GM19397 (cell line): ENCODE data around the gene SSC4D.
A peak's percentile ranks its signal among the peaks of the same experiment; 100 is the strongest.
"Not testable (repeated sequence)": the region's sequence is repeated elsewhere in the genome, so short reads cannot be mapped to it uniquely, and the experiment has no call there.

Experiments used
- ATAC-seq: cut with Tn5 transposase; IDR thresholded peaks from one replicate; pipeline ENCODE4 v1.9.1; 2021; ENCODE audit warnings: mild to moderate bottlenecking, moderate library complexity; ENCODE audit not compliant: unreplicated experiment

Gene SSC4D

GRCh38 chr7:76409537-76409936 is at the start of gene SSC4D:
Gene SSC4D, minus strand, starts transcription at chr7:76409697. Its CDS starts 5,258 bp downstream, at chr7:76404439.
- no peak for ATAC-seq

GRCh38 chr7:76458504-76458903 is 49.0 kb upstream of the SSC4D start:
- ATAC-seq: not testable (repeated sequence)

GRCh38 chr7:76457017-76457416 is 47.5 kb upstream of the SSC4D start:
- ATAC-seq: not testable (repeated sequence)

GRCh38 chr7:76445577-76446008 is 36.1 kb upstream of the SSC4D start:
- peak; percentile 80 for ATAC-seq

GRCh38 chr7:76443846-76444245 is 34.3 kb upstream of the SSC4D start:
- not testable (repeated sequence) for ATAC-seq

GRCh38 chr7:76442664-76443446 is 33.4 kb upstream of the SSC4D start:
- not testable (repeated sequence) for ATAC-seq

- not testable (repeated sequence) for ATAC-seq
Observed at GRCh38 chr7:76441792-76442191, 32.3 kb upstream of the SSC4D start.

GRCh38 chr7:76440404-76440803 is 30.9 kb upstream of the SSC4D start:
- not testable (repeated sequence) for ATAC-seq

- not testable (repeated sequence) for ATAC-seq
Observed at GRCh38 chr7:76439120-76439888, 29.8 kb upstream of the SSC4D start.

GRCh38 chr7:76437873-76438272 is 28.4 kb upstream of the SSC4D start:
- peak; percentile 56 for ATAC-seq

GRCh38 chr7:76430836-76431235 is 21.3 kb upstream of the SSC4D start:
- ATAC-seq: no peak

- no peak for ATAC-seq
Observed at GRCh38 chr7:76430211-76430610, 20.7 kb upstream of the SSC4D start.

GRCh38 chr7:76428868-76429805 is 19.6 kb upstream of the SSC4D start:
- ATAC-seq: no peak

GRCh38 chr7:76428149-76428823 is 18.8 kb upstream of the SSC4D start:
- ATAC-seq: no peak

GRCh38 chr7:76427635-76428034 is 18.1 kb upstream of the SSC4D start:
- no peak for ATAC-seq

- no peak for ATAC-seq
Observed at GRCh38 chr7:76426246-76426645, 16.7 kb upstream of the SSC4D start.

- ATAC-seq: not testable (repeated sequence)
Observed at GRCh38 chr7:76425558-76425957, 16.1 kb upstream of the SSC4D start.

GRCh38 chr7:76425156-76425555 is 15.7 kb upstream of the SSC4D start:
- no peak for ATAC-seq

- peak; percentile 73 for ATAC-seq
Observed at GRCh38 chr7:76424413-76425111, 15.1 kb upstream of the SSC4D start, which contains the start of gene ZP3. Gene ZP3, plus strand, starts transcription at chr7:76424950. Its CDS starts 15 bp downstream, at chr7:76424965.
